Endothelial cell of umbilical vein (primary cell): ENCODE measurements around the gene GPD1. TPM values are rescaled to one million over a fixed set of nuclear protein-coding genes. Genes with fewer than 3 reads are reported as not detected.

Source experiments
- BruUV-seq: library from RNA; stranded (reverse); fragments of 400-500 nt; replicated peaks from 2 replicates; lab custom pipeline; 2021; lab: Mats Ljungman, UMichigan
- CTCF ChIA-PET: fragments of 300-600, 350-600 bp; sonication (Branson Sonifier 250); formaldehyde crosslinking; loops from one replicate; lab custom pipeline; 2021; ENCODE audit warnings: antibody characterized with exemption, inconsistent platforms; lab: Charles Lee
- POLR2A ChIA-PET: fragments of 300-600, 350-600 bp; sonication (Branson Sonifier 250); formaldehyde crosslinking; loops from one replicate; lab custom pipeline; 2021; ENCODE audit warnings: antibody characterized with exemption, inconsistent platforms; lab: Charles Lee
- DNase-seq: peaks from one replicate; pipeline ENCODE4 v3.0.0-alpha.2; 2011; ENCODE audit warnings: low read depth, low spot score
- FAIRE-seq: peaks from 2 replicates; lab custom pipeline; 2011; peaks lifted over from hg19 to GRCh38; lab: Jason Lieb, UNC
- H2AFZ ChIP-seq: 2 replicates; pipeline ENCODE4 v1.6.0; 2012; ENCODE audit warnings: low read depth, low read length, control low read depth, inconsistent platforms
- H3K27ac ChIP-seq: 2 replicates; pipeline ENCODE4 v1.5.1; 2011; ENCODE audit warnings: low read depth, mild to moderate bottlenecking, control low read depth, low read length, moderate library complexity; ENCODE audit not compliant: insufficient read depth
- H3K27me3 ChIP-seq, 2 experiments: 2 replicates each; pipeline versions ENCODE4 v1.6.0 to v1.6.1; 2011; ENCODE audit warnings: low read length in 2 of 2, mixed read lengths in 1 of 2; ENCODE audit not compliant: control insufficient read depth in 2 of 2, insufficient read depth in 2 of 2
- H3K36me3 ChIP-seq, 2 experiments: 2 replicates in 1 of 2; 3 replicates in 1 of 2; pipeline ENCODE4 v1.5.1; 2011; ENCODE audit warnings: low read length in 2 of 2, mild to moderate bottlenecking in 1 of 2, moderate library complexity in 1 of 2; ENCODE audit not compliant: control insufficient read depth in 2 of 2, insufficient read depth in 2 of 2; ENCODE audit errors: extremely low read depth in 1 of 2
- H3K4me1 ChIP-seq: 3 replicates; pipeline ENCODE4 v1.5.1; 2011; ENCODE audit warnings: mild to moderate bottlenecking, low read length; ENCODE audit not compliant: control insufficient read depth, insufficient read depth; ENCODE audit errors: extremely low read depth
- H3K4me2 ChIP-seq: 2 replicates; pipeline ENCODE4 v1.6.1; 2011; ENCODE audit warnings: low read length, control low read depth, mixed read lengths; ENCODE audit not compliant: insufficient read depth
- H3K4me3 ChIP-seq, 3 experiments: fragments of 200-600 bp in 1 of 3; sonication (generic), shearing (Covaris generic) in 1 of 3; replicated peaks in 1 of 3; 2 replicates each; pipeline ENCODE4 v1.5.1; 2011 to 2016; ENCODE audit warnings: control low read depth in 3 of 3, low read length in 3 of 3, mild to moderate bottlenecking in 2 of 3, inconsistent platforms in 1 of 3, low read depth in 1 of 3, moderate library complexity in 1 of 3; ENCODE audit not compliant: insufficient read depth in 1 of 3
- H3K79me2 ChIP-seq: 2 replicates; pipeline ENCODE4 v1.6.0; 2012; ENCODE audit warnings: low read length, inconsistent platforms; ENCODE audit not compliant: control insufficient read depth, insufficient read depth
- H3K9ac ChIP-seq: replicated peaks from 2 replicates; pipeline ENCODE3; 2011; ENCODE audit warnings: low read length, control low read depth; ENCODE audit not compliant: insufficient read depth; ENCODE audit errors: extremely low read depth
- H3K9me1 ChIP-seq: replicated peaks from 3 replicates; pipeline ENCODE4 v1.6.0; 2011; ENCODE audit warnings: mild to moderate bottlenecking, low read length; ENCODE audit not compliant: control insufficient read depth, insufficient read depth; ENCODE audit errors: extremely low read depth
- H3K9me3 ChIP-seq: replicated peaks from 2 replicates; pipeline ENCODE4 v1.5.1; 2012; ENCODE audit warnings: low read length, inconsistent platforms; ENCODE audit not compliant: control insufficient read depth, insufficient read depth
- H4K20me1 ChIP-seq: replicated peaks from 2 replicates; pipeline ENCODE3; 2011; ENCODE audit warnings: mild to moderate bottlenecking, low read length; ENCODE audit not compliant: control insufficient read depth, insufficient read depth; ENCODE audit errors: extremely low read depth
- EZH2 ChIP-seq: IDR thresholded peaks from 2 replicates; pipeline ENCODE4 v1.6.1; 2012; ENCODE audit warnings: borderline replicate concordance, low read depth, mild to moderate bottlenecking, moderate library complexity, low read length, inconsistent platforms; ENCODE audit not compliant: severe bottlenecking
- FOS ChIP-seq: IDR thresholded peaks from 2 replicates; pipeline ENCODE4 v1.6.1; 2011; ENCODE audit warnings: mild to moderate bottlenecking, low read length, moderate library complexity, borderline replicate concordance; ENCODE audit not compliant: insufficient read depth
- GATA2 ChIP-seq: IDR thresholded peaks from 2 replicates; pipeline ENCODE4 v1.7.0; 2011; ENCODE audit warnings: low read depth, mild to moderate bottlenecking, moderate library complexity, mixed read lengths, low read length; ENCODE audit not compliant: insufficient read length, insufficient read depth
- JUN ChIP-seq: IDR thresholded peaks from 2 replicates; pipeline ENCODE4 v1.6.1; 2011; ENCODE audit warnings: borderline replicate concordance, low read depth; ENCODE audit not compliant: insufficient read length, insufficient read depth
- MYC ChIP-seq: IDR thresholded peaks from one replicate; pipeline ENCODE4 v1.6.1; 2011; ENCODE audit warnings: mild to moderate bottlenecking, low read depth, low read length
- POLR2A ChIP-seq: IDR thresholded peaks from 2 replicates; pipeline ENCODE4 v1.6.1; 2012; ENCODE audit warnings: low read depth, mild to moderate bottlenecking, control low read depth, low read length
- POLR2AphosphoS5 ChIP-seq: IDR thresholded peaks from 2 replicates; pipeline ENCODE4 v1.6.1; 2012; ENCODE audit warnings: low read depth, mild to moderate bottlenecking, control low read depth, low read length, moderate library complexity; ENCODE audit not compliant: insufficient read depth
- dilution Hi-C: fragments of 300-500 bp; cut with MboI; formaldehyde crosslinking; loops from one replicate; pipeline ENCODE4 v1.15.0; 2019; ENCODE audit warnings: low sequenced_read_pairs; ENCODE audit not compliant: extremely low pct_ligation_motif_present
- intact Hi-C: fragments of 100-400 bp; cut with micrococcal nuclease; formaldehyde crosslinking; loops from one replicate; pipeline ENCODE4 v1.10.0; 2022
- polyA plus RNA-seq, 4 experiments: library from polyadenylated mRNA; depleted of rRNA in 3 of 4; stranded (reverse) in 3 of 4; unstranded in 1 of 4; fragments of >200 nt; gene quantifications; 2 replicates each; pipeline versions ENCODE4 v1.2.1 to v1.2.3, GENCODE V29; 2011 to 2012; ENCODE audit warnings: missing spikeins in 1 of 4
- total RNA-seq: library from RNA; stranded (reverse); gene quantifications from 2 replicates; pipeline ENCODE4 v1.2.3, GENCODE V29; 2021
- TF ChIP-seq, protein P1 (sequence below), 2 donors: IDR thresholded peaks; 1 replicate in 1 of 2; 2 replicates in 1 of 2; pipeline ENCODE4 v1.5.1; 2011; ENCODE audit warnings: low read length in 2 of 2, mild to moderate bottlenecking in 2 of 2, moderate library complexity in 2 of 2, control low read depth in 1 of 2, inconsistent platforms in 1 of 2, low read depth in 1 of 2; ENCODE audit not compliant: insufficient read depth in 1 of 2; ENCODE audit errors: extremely low read depth in 1 of 2
- TF ChIP-seq, protein P2 (sequence below): IDR thresholded peaks from 2 replicates; pipeline ENCODE4 v1.6.1; 2011; ENCODE audit not compliant: insufficient read depth, insufficient read length

The GPD1 gene
- total and polyA plus RNA-seq, 2 donors (not counting 3 experiments of a cell fraction or from before 2014, with no cell fraction given), result 0.07 TPM; not detected in 1

DNA sequence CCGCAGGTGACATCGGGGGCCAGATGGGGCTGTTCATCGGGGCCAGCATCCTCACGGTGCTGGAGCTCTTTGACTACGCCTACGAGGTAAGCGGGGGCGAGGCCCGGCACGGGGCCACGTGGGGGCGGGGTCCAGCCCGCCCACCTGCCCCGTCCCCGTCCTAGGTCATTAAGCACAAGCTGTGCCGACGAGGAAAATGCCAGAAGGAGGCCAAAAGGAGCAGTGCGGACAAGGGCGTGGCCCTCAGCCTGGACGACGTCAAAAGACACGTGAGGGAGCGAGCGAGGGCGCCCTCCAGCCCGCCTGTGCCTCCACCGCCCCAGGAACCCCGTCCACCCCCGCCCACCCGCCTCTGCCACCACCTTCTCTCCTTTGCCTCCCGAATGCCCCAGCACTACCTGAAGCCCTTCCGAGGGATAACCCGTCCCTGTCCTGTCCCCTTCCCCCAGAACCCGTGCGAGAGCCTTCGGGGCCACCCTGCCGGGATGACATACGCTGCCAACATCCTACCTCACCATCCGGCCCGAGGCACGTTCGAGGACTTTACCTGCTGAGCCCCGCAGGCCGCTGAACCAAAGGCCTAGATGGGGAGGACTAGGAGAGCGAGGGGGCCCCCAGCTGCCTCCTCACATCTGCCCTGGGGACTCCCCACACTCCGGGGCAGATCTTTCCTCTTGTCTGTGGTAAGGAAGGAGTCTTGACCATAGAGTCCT, 22.6 kb upstream of the GPD1 start:
- ChIA-PET CTCF (no interaction called here), POLR2A (no interaction called here)
- BruUV-seq, result no TSS peak
- dilution Hi-C loops, result no loop called here
- H3K9me1 ChIP-seq, result no peaks in the 10 kb centered on the region
- TF ChIP-seq POLR2A (no peak), EZH2 (no peak), FOS (no peak), GATA2 (no peak), JUN (no peak), POLR2AphosphoS5 (no peak), MYC (no peak)
- TF ChIP-seq, protein P1, sequence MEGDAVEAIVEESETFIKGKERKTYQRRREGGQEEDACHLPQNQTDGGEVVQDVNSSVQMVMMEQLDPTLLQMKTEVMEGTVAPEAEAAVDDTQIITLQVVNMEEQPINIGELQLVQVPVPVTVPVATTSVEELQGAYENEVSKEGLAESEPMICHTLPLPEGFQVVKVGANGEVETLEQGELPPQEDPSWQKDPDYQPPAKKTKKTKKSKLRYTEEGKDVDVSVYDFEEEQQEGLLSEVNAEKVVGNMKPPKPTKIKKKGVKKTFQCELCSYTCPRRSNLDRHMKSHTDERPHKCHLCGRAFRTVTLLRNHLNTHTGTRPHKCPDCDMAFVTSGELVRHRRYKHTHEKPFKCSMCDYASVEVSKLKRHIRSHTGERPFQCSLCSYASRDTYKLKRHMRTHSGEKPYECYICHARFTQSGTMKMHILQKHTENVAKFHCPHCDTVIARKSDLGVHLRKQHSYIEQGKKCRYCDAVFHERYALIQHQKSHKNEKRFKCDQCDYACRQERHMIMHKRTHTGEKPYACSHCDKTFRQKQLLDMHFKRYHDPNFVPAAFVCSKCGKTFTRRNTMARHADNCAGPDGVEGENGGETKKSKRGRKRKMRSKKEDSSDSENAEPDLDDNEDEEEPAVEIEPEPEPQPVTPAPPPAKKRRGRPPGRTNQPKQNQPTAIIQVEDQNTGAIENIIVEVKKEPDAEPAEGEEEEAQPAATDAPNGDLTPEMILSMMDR (IDR thresholded peaks at IDR 0.05; ENCODE audit: extremely low read depth in 1 of 2, insufficient read depth in 1 of 2, low read depth in 1 of 2, low read length in 2 of 2), result no peak
- TF ChIP-seq, protein P2, sequence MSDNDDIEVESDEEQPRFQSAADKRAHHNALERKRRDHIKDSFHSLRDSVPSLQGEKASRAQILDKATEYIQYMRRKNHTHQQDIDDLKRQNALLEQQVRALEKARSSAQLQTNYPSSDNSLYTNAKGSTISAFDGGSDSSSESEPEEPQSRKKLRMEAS, result no peak
- FAIRE-seq (no peak), DNase-seq (no peak)
- no peak overlapping the region for H3K9ac ChIP-seq
- H4K20me1 ChIP-seq, result no peaks in the 10 kb centered on the region
- H3K79me2 ChIP-seq, result peaks cover 8% of the 10 kb centered on the region
- H3K9me3 ChIP-seq, result no peaks in the 10 kb centered on the region
- peaks cover 9% of the 10 kb centered on the region for H3K4me1 ChIP-seq
- H3K36me3 ChIP-seq, result no peaks in the 10 kb centered on the region
- no peaks in the 10 kb centered on the region for H3K27me3 ChIP-seq
- intact Hi-C loops, result no loop called here
- no peak overlapping the region for H3K4me2 ChIP-seq
- no peak overlapping the region for H3K27ac ChIP-seq
- no peak overlapping the region for H2AFZ ChIP-seq
- H3K4me3 ChIP-seq, result no peak overlapping the region
